K562 (cell line): ENCODE data around the gene LDLRAD3. TPM values are rescaled to one million over a fixed set of nuclear protein-coding genes. Genes with fewer than 3 reads are reported as not detected.
A peak's percentile ranks its signal among the peaks of the same experiment; 100 is the strongest.

Experiments
- BHLHE40 ChIP-seq: IDR thresholded peaks from 2 replicates; pipeline ENCODE4 v1.6.1; 2011; ENCODE audit warnings: low read length, improper control_type of control experiment
- CBX8 ChIP-seq: fragments of 200-600 bp; sonication (generic); IDR thresholded peaks from 2 replicates; pipeline ENCODE4 v1.6.1; 2012; ENCODE audit warnings: borderline replicate concordance, mixed run types, low read depth, mild to moderate bottlenecking, moderate library complexity, mixed read lengths, low read length, control low read depth, inconsistent platforms; ENCODE audit not compliant: poor library complexity, severe bottlenecking; ENCODE audit errors: extremely low read depth
- CTBP1 ChIP-seq: fragments of 450-650 bp; IDR thresholded peaks from 2 replicates; pipeline ENCODE4 v1.6.1; 2016; ENCODE audit warnings: borderline replicate concordance
- DPF2 ChIP-seq: fragments of 450-650 bp; IDR thresholded peaks from 2 replicates; pipeline ENCODE4 v1.6.1; 2016
- E2F3 ChIP-seq: fragments of 250-450 bp; sonication (Bioruptor Pico); IDR thresholded peaks from 2 replicates; pipeline ENCODE4 v1.4.0; 2020; ENCODE audit warnings: mild to moderate bottlenecking
- FOSL1 ChIP-seq: fragments of 200-800 bp; sonication (Bioruptor generic); conservative IDR thresholded peaks from 2 replicates; pipeline ENCODE4 v1.6.1; 2016; ENCODE audit warnings: missing genetic modification characterization, missing compliant biosample characterization
- FUS ChIP-seq: fragments of 200-400 bp; formaldehyde crosslinking; optimal IDR thresholded peaks from 2 replicates; pipeline ENCODE3; 2017; ENCODE audit warnings: low read depth, low read length
- GATAD2A ChIP-seq: fragments of 450-650 bp; IDR thresholded peaks from 2 replicates; pipeline ENCODE4 v1.6.1; 2017
- HMGN3 ChIP-seq: IDR thresholded peaks from 2 replicates; pipeline ENCODE4 v1.6.1; 2011; ENCODE audit warnings: borderline replicate concordance, low read depth, mild to moderate bottlenecking, mixed read lengths, low read length; ENCODE audit not compliant: insufficient read length; ENCODE audit errors: extremely low read depth
- HNRNPUL1 ChIP-seq: fragments of 200-400 bp; formaldehyde crosslinking; IDR thresholded peaks from 2 replicates; pipeline ENCODE4 v1.6.1; 2017; ENCODE audit warnings: low read length
- MAFK ChIP-seq: IDR thresholded peaks from 2 replicates; pipeline ENCODE4 v1.6.1; 2011; ENCODE audit warnings: low read length, improper control_type of control experiment
- MTA3 ChIP-seq: fragments of 450-650 bp; formaldehyde crosslinking; IDR thresholded peaks from 2 replicates; pipeline ENCODE4 v1.6.1; 2017; ENCODE audit warnings: mild to moderate bottlenecking, borderline replicate concordance
- PHF20 ChIP-seq: fragments of 450-650 bp; IDR thresholded peaks from 2 replicates; pipeline ENCODE4 v1.6.1; 2018; ENCODE audit not compliant: partially characterized antibody
- TAF15 ChIP-seq: fragments of 200-400 bp; formaldehyde crosslinking; IDR thresholded peaks from 2 replicates; pipeline ENCODE4 v1.6.1; 2017; ENCODE audit warnings: mild to moderate bottlenecking, low read depth, low read length, moderate library complexity
- TOE1 ChIP-seq, 2 experiments: fragments of 450-650 bp in 1 of 2; sonication (generic) in 1 of 2; formaldehyde crosslinking in 1 of 2; IDR thresholded peaks; 2 replicates each; pipeline versions ENCODE4 v1.7.1 to v1.8.0; 2016 to 2022; ENCODE audit warnings: borderline replicate concordance in 2 of 2, mild to moderate bottlenecking in 2 of 2, antibody characterized with exemption in 1 of 2, inconsistent platforms in 1 of 2, low read depth in 1 of 2, missing genetic modification reagents in 1 of 2, moderate library complexity in 1 of 2
- ZKSCAN3 ChIP-seq: fragments of 250-450 bp; sonication (Bioruptor Pico); IDR thresholded peaks from 2 replicates; pipeline ENCODE4 v1.4.0; 2020
- ZNF175 ChIP-seq: fragments of 200-800 bp; sonication (Bioruptor generic); IDR thresholded peaks from 2 replicates; pipeline ENCODE4 v1.6.1; 2016; ENCODE audit warnings: low read depth, mild to moderate bottlenecking, missing genetic modification characterization, missing compliant biosample characterization
- ZNF583 ChIP-seq: fragments of 250-450 bp; sonication (Bioruptor Pico); IDR thresholded peaks from 2 replicates; pipeline ENCODE4 v1.4.0; 2020
- ZNF766 ChIP-seq: fragments of 200-800 bp; sonication (Bioruptor generic); conservative IDR thresholded peaks from 2 replicates; pipeline ENCODE4 v1.6.1; 2016; ENCODE audit warnings: missing genetic modification characterization, missing compliant biosample characterization
- ZNF778 ChIP-seq: fragments of 450-650 bp; formaldehyde crosslinking; IDR thresholded peaks from 2 replicates; pipeline ENCODE4 v1.4.0; 2020; ENCODE audit warnings: mild to moderate bottlenecking, moderate library complexity
- polyA plus RNA-seq, 8 experiments: library from polyadenylated mRNA; depleted of rRNA in 4 of 8; stranded (reverse) in 5 of 8; unstranded in 3 of 8; fragments of >200 nt; fragmentation: Nextera tagmentation in 2 of 8; fragmentation: Illumina TruSeq in 1 of 8; extraction: Ambion mirVana in 2 of 8; extraction: Trizol in 1 of 8; gene quantifications; 2 replicates each; pipeline versions ENCODE4 v1.2.1 to v1.2.3, GENCODE V29; 2011 to 2014; ENCODE audit warnings: inconsistent platforms in 1 of 8, missing spikeins in 1 of 8
- total RNA-seq, 7 experiments: library from RNA; depleted of rRNA in 6 of 7; stranded (reverse); fragments of >200 nt in 6 of 7; fragmentation: Illumina TruSeq in 2 of 7; extraction: Trizol in 2 of 7; gene quantifications; 2 replicates each; pipeline versions ENCODE4 v1.2.1 to v1.2.3, GENCODE V29; 2011 to 2021; ENCODE audit warnings: low replicate concordance in 1 of 7
- TF ChIP-seq, protein P1 (sequence below), 2 experiments: fragments of 150-350 bp in 1 of 2; IDR thresholded peaks; 2 replicates each; pipeline ENCODE4 v1.6.1; 2012 to 2016; ENCODE audit warnings: low read depth in 2 of 2, low read length in 2 of 2, mild to moderate bottlenecking in 1 of 2, moderate library complexity in 1 of 2
- TF ChIP-seq, protein P2 (sequence below): sonication (generic); formaldehyde crosslinking; IDR thresholded peaks from 2 replicates; pipeline ENCODE4 v1.5.0; 2020; ENCODE audit warnings: missing genetic modification reagents

LDLRAD3 gene
- total and polyA plus RNA-seq, 9 of the 15 experiments (the other 6 are each of a cell fraction or from before 2014, with no cell fraction given) = 0.73 to 7.2 (median 3.5) TPM

DNA sequence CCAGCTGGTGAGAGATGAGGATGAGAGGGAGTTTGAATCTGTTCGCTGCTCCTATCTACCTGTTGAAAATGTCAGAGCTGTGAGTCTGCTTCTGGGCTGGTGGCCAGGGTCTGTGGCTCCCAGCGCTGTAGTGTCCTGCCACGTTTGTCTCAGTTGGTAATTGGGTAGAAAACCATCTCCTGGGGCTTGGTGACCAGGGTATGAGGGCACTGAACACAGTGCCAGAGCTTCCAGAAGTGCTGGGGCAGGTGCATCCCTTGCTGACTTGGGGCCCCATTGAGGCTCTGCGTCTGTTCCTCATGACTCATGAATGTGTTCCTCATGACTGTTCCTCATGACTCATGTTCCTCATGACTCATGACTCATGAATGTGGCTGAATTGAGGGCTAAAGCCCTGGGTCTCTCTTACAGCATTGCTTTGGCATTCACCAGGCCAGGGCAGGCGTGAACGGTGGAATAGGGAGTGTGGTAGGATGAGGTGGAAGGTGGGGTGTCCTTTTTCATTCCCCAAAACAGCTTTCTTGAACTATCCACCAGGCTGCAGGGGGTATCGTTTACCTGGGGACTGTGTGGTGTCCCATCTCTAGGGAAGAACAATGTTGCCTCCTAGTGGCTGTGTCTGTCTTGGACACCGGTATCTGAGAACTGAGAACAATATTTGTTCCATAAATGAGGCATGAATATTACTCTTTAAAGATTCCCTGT is 205.8 kb downstream of the LDLRAD3 start (continued):
- TF ChIP-seq TOE1 (IDR thresholded peaks at IDR 0.05; ENCODE audit: borderline replicate concordance) = peak; percentile 94
- no peak for TF ChIP-seq TOE1 (CRISPR knock-in tag; IDR thresholded peaks at IDR 0.05; ENCODE audit: borderline replicate concordance, low read depth)
- TF ChIP-seq PHF20 = no peak
- TF ChIP-seq, protein P1, sequence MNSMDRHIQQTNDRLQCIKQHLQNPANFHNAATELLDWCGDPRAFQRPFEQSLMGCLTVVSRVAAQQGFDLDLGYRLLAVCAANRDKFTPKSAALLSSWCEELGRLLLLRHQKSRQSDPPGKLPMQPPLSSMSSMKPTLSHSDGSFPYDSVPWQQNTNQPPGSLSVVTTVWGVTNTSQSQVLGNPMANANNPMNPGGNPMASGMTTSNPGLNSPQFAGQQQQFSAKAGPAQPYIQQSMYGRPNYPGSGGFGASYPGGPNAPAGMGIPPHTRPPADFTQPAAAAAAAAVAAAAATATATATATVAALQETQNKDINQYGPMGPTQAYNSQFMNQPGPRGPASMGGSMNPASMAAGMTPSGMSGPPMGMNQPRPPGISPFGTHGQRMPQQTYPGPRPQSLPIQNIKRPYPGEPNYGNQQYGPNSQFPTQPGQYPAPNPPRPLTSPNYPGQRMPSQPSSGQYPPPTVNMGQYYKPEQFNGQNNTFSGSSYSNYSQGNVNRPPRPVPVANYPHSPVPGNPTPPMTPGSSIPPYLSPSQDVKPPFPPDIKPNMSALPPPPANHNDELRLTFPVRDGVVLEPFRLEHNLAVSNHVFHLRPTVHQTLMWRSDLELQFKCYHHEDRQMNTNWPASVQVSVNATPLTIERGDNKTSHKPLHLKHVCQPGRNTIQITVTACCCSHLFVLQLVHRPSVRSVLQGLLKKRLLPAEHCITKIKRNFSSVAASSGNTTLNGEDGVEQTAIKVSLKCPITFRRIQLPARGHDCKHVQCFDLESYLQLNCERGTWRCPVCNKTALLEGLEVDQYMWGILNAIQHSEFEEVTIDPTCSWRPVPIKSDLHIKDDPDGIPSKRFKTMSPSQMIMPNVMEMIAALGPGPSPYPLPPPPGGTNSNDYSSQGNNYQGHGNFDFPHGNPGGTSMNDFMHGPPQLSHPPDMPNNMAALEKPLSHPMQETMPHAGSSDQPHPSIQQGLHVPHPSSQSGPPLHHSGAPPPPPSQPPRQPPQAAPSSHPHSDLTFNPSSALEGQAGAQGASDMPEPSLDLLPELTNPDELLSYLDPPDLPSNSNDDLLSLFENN (IDR thresholded peaks at IDR 0.05; ENCODE audit: low read depth in 2 of 2, low read length in 2 of 2) = no peak
- TF ChIP-seq ZNF778 (CRISPR knock-in tag) = no peak
- TF ChIP-seq CBX8 = no peak
- no peak for TF ChIP-seq E2F3 (CRISPR knock-in tag)
- TF ChIP-seq MAFK = peak; percentile 75
- no peak for TF ChIP-seq HMGN3
- peak; percentile 62 for TF ChIP-seq ZNF766 (CRISPR knock-in tag)
- TF ChIP-seq FUS = no peak
- no peak for TF ChIP-seq HNRNPUL1
- peak; percentile 98 for TF ChIP-seq CTBP1
- no peak for TF ChIP-seq TAF15
- TF ChIP-seq ZNF175 = peak; percentile 77; the same call in 1 of the 2 replicates
- TF ChIP-seq MTA3 = peak; percentile 83
- TF ChIP-seq, protein P2, sequence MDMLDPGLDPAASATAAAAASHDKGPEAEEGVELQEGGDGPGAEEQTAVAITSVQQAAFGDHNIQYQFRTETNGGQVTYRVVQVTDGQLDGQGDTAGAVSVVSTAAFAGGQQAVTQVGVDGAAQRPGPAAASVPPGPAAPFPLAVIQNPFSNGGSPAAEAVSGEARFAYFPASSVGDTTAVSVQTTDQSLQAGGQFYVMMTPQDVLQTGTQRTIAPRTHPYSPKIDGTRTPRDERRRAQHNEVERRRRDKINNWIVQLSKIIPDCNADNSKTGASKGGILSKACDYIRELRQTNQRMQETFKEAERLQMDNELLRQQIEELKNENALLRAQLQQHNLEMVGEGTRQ (CRISPR knock-in tag) = no peak
- TF ChIP-seq FOSL1 = peak; percentile 100
- peak; percentile 86 for TF ChIP-seq ZNF583
- peak; percentile 58 for TF ChIP-seq GATAD2A
- TF ChIP-seq BHLHE40 = no peak
- no peak for TF ChIP-seq ZKSCAN3 (CRISPR knock-in tag)
- TF ChIP-seq DPF2 = peak; percentile 99
